GM21723 (cell line): ENCODE data around the gene CBR4.
A peak's percentile ranks its signal among the peaks of the same experiment; 100 is the strongest.

Source experiments
- ATAC-seq: cut with Tn5 transposase; IDR thresholded peaks from one replicate; pipeline ENCODE4 v1.9.1; 2021; ENCODE audit warnings: mild to moderate bottlenecking, moderate library complexity; ENCODE audit not compliant: unreplicated experiment

The CBR4 gene

DNA sequence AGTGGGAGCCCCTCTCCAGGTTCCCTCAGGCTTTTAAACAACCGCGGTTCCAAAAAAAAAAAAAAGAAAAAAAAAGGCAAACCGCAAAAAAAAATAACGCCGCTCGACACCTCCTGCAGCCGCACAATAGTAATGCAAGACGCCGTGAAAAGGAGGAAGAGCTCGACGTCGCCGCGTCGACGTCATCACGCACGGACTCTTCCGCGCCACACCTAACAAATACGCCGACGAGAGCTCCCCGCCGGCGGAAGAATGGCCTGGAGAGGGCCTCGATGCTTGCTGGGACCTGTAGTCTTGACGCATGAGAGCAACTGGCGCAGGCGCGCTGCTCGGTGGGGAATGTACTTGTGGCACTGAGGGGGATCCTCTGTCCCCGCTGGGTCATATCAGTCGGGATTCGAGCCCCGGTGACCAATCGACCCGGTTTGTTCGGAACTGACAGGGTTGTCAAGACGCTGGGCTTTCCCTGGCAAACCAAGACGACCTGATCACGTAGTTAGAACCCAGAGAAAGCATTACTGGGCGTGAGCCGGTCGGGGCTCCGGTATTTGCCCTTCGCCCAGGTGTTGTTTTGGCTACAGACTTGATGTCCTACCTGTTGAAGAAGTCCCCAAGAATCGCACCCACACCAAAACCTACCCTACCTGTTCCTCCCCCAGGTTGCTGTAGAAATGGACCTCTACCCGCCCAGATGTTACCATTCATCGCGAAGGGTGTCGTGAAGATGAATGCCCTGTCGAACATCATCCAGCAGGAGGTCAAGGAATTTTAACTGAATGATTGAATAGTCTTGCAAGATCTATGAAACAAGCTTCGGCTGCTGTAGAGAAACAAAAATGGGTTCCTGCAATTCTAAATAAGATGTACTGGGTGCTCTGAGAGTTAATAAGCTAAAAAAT lies at the start of gene CBR4:
Gene CBR4, minus strand, starts transcription at position 131 of the 899 bp plus-strand sequence. CDS start 166 bp downstream, outside the sequence.
- peak; percentile 98 for ATAC-seq

- ATAC-seq = no peak
Measured at GRCh38 chr4:169059306-169060211, 49.5 kb upstream of the CBR4 start.

GRCh38 chr4:169058312-169058711 lies 48.3 kb upstream of the CBR4 start:
- no peak for ATAC-seq

DNA sequence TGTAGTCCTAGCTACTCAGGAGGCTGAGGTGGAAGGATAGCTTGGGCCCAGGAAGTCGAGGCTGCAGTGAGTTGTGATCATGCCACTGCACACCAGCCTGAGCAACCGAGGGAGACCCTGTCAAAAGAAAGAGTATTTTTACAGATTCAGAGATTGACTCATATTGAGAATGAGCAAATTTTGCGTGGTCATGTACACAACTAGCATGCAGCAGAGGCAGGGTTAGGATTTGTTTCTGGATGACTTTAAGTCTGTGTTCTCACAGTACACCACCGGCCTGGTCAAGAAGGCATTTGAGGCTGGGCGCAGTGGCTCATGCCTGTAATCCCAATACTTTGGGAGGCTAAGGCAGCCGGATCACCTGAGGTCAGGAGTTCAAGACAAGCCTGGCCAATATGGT lies 44.8 kb upstream of the CBR4 start:
- ATAC-seq = peak; percentile 72

GRCh38 chr4:169052594-169052945 lies 42.5 kb upstream of the CBR4 start:
- ATAC-seq = no peak

GRCh38 chr4:169051761-169052593 lies 41.9 kb upstream of the CBR4 start:
- ATAC-seq = no peak

- no peak for ATAC-seq
Measured at GRCh38 chr4:169050881-169051760, 41.1 kb upstream of the CBR4 start.

DNA sequence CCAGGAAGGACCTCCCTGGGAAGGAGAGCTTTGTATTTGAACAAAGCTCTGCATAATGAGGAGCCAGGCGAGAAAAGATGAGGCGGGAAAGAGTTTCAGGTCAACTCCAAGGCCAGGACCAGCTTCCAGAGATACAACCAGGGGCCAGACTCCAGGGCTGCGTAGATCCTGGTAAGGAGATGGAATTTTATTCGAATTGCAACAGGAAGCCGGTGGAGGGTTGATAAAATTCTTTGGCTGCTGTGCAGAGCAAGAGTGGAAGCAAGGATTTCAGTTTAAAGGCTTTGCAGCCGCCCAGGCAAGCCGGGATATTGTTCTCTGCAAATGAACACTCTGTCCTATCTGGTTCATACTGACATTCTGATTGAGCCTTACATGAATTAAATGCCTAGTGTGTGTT lies 40.2 kb upstream of the CBR4 start:
- ATAC-seq = no peak

- ATAC-seq = no peak
Measured at GRCh38 chr4:169048868-169049414, 38.9 kb upstream of the CBR4 start.

DNA sequence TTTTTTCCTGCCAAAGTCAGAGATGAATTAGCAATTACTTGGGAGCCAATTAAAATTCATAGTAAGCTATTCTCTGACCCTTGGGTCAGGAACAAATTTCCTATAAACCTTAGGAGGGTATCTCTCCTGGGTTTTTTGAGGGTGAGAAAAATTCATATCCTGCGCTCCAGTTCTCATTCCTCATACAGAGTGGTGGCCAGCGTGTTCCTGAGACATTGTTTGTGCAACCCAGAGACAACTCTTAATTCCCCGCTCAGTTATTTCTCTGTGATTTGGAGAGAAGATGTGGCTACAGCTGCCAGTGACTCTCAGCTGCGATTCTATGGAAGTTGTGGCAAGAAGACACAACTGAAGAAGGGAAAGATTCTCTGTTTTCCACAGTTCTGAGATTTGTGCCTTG lies 37.9 kb upstream of the CBR4 start:
- no peak for ATAC-seq

- no peak for ATAC-seq
Measured at GRCh38 chr4:169045862-169046584, 36.0 kb upstream of the CBR4 start.

GRCh38 chr4:169044714-169045447 lies 34.8 kb upstream of the CBR4 start:
- ATAC-seq = no peak

DNA sequence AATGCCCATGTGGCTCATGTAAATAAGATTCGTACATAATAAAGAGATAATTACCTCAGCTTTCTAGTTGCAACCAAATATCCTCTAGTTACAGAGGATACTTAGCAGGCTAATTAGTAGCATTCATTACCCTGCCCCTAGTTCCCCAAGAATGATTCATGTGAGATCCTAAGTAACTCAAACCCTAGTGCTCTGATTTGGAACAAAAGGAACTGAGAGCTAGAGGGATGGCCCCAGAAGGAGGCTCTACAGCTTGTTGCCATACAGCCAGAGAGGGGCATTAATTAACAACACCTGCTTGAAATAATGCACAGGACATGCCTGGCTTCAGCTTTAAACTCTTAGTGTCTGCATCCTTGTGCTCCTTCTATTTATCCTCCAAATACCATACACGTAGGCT lies 32.6 kb upstream of the CBR4 start:
- ATAC-seq = no peak

- ATAC-seq = no peak
Measured at GRCh38 chr4:169040559-169041261, 30.7 kb upstream of the CBR4 start.

GRCh38 chr4:169039251-169039954 lies 29.3 kb upstream of the CBR4 start:
- ATAC-seq = no peak

- no peak for ATAC-seq
Measured at GRCh38 chr4:169037506-169037905, 27.5 kb upstream of the CBR4 start.
